ENCODE results near the gene OR2V1.

DNA sequence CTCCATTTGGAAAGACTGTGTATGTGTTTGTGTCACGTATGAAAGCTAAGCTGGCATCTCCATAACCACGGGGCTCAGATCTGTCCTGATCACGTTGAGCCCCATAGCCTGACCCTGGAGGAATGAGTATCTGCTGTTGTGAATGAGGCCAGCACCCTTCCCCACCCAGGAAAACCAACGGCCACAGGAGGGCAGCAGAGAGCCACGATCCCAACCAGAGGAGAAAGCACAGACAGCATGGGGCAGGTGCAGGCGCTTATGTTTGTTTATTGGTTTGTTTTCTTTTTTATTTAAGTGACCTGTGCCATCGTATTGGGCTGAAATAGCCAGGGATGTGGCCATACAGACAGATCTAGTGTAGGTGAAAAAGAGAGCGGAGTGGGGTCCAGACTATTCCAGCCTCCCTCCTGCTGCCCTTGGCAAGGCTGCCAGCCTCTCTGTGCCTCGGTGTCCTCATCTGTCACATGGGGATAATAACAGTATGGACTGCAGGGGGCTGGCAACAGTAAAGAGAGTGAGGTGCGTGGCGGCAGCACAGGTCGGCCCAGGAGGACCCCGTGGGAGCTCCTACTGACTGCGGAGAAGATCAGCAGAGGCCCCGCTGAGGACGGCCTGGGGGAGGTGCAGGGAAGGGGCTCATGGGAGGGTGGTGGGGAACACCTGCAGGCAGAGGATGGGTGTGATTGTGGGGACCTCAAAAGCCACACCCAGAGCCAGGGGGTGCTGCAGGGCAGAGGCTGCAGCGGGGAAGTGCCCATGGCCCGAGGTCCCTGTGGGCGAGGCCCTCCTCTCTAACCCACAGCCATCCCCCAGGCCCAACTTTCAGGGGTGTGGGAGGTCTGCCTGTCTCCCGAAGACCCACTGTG lies 28.6 kb upstream of the OR2V1 start:
- TF ChIP-seq, protein P1, sequence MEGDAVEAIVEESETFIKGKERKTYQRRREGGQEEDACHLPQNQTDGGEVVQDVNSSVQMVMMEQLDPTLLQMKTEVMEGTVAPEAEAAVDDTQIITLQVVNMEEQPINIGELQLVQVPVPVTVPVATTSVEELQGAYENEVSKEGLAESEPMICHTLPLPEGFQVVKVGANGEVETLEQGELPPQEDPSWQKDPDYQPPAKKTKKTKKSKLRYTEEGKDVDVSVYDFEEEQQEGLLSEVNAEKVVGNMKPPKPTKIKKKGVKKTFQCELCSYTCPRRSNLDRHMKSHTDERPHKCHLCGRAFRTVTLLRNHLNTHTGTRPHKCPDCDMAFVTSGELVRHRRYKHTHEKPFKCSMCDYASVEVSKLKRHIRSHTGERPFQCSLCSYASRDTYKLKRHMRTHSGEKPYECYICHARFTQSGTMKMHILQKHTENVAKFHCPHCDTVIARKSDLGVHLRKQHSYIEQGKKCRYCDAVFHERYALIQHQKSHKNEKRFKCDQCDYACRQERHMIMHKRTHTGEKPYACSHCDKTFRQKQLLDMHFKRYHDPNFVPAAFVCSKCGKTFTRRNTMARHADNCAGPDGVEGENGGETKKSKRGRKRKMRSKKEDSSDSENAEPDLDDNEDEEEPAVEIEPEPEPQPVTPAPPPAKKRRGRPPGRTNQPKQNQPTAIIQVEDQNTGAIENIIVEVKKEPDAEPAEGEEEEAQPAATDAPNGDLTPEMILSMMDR (IDR thresholded peaks at IDR 0.05 in 4 of 5, conservative IDR thresholded peaks at IDR 0.05 in 1 of 5), result peak; percentile 60 to 91 (median 81)
- TF ChIP-seq POLR2A (IDR thresholded peaks at IDR 0.05), result no peak
